ENCODE measurements around the gene GRIN3A. TPM values are rescaled to one million over a fixed set of nuclear protein-coding genes. Genes with fewer than 3 reads are reported as not detected.

Gene GRIN3A
- total RNA-seq, 1 donor from 2014 or later = not detected

- DNase-seq (ENCODE audit: low spot score) = peak; percentile 13
These were observed 33.2 kb downstream of the GRIN3A start for GRCh38 chr9:101705135-101705661.

- no peak for DNase-seq (ENCODE audit: low spot score)
These were observed 36.2 kb downstream of the GRIN3A start for GRCh38 chr9:101702257-101702656.

GRCh38 chr9:101693546-101694336, 44.7 kb downstream of the GRIN3A start:
- DNase-seq (ENCODE audit: low spot score) = no peak

DNA sequence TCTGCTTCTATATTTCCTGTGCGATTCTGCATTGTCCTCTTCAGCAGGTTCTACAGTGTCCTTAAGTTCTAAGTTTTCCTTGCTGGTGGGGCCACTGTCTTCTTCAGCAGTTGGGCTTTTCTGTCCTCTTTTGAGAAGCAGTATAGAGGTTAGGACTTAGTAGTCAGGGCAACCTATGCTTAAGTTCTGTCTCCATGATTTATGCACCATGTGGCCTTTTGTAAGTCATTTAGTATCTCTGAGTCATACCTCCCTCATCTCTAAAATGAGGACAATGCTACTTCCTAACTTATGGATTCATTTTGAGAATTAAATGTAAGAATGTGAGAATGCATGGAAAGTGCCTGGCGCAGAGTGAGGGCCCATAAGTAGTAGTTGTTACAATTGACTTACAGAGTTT, 46.8 kb downstream of the GRIN3A start:
- no peak for DNase-seq (ENCODE audit: low spot score)

GRCh38 chr9:101689039-101689438, 49.4 kb downstream of the GRIN3A start:
- no peak for DNase-seq (ENCODE audit: low spot score)

GRCh38 chr9:101684665-101685064, 53.8 kb downstream of the GRIN3A start:
- DNase-seq (ENCODE audit: low spot score) = no peak

DNA sequence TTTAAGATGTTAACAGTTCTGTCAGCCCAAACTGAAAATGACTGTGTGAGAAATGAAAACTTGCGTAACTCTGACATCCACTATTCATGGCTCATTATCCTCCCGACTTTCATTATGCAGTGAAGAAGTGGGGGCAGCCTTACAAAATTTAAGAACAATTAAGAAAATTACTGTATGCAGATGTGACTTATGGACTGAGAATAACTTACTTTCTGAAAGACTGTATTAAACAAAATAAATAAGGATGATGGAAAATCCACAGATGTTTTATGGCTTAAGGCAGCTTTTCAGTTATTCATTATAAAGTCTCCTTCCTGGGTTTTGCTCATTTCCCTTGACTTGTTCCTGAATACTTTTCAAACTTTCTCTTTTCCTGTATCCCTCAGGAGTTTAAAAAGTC, 55.2 kb downstream of the GRIN3A start:
- no peak for DNase-seq (ENCODE audit: low spot score)

- no peak for DNase-seq (ENCODE audit: low spot score)
These were observed 60.6 kb downstream of the GRIN3A start for GRCh38 chr9:101677861-101678260.

- DNase-seq (ENCODE audit: low spot score) = no peak
These were observed 63.1 kb downstream of the GRIN3A start for GRCh38 chr9:101675341-101675740.

DNA sequence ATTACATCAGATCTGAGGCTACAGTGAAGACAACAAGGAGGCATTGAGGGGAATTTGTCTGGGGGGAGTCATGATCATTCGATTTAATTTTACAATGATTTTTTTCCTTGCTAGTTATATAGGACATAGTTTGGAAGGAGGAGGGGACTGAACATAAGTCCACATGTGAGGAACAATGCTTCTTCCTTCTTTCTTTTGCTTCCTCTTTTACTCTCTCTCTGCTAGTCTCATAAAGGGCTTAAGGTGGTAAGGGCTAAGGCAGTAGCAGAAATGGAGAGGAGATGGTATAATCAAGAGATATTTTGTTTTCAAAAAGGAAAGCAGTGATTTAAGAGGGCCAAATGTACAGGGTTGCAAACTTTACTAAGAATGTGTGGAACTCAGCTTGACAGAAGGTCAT, 64.3 kb downstream of the GRIN3A start:
- no peak for DNase-seq (ENCODE audit: low spot score)

GRCh38 chr9:101673642-101674041, 64.8 kb downstream of the GRIN3A start:
- peak; percentile 11 for DNase-seq (ENCODE audit: low spot score)

DNA sequence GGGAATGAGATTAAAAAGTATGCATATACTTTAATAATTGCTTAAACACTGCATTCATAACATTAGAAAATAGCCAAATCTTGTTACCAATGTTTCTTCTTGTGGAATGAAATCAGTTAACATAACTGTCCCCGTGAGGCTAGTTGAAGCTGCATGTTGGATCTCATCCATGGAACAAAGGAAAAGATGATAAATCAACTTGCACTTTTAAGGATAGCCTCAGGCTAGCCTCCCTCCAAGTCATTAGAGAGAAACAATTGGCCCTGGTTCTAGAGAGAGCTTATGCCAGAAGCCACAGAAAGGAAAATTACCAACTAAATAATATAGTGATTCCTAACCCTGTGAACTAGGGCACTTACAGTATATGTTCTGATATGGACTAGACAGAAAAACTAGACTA, 66.9 kb downstream of the GRIN3A start:
- DNase-seq (ENCODE audit: low spot score) = no peak

DNA sequence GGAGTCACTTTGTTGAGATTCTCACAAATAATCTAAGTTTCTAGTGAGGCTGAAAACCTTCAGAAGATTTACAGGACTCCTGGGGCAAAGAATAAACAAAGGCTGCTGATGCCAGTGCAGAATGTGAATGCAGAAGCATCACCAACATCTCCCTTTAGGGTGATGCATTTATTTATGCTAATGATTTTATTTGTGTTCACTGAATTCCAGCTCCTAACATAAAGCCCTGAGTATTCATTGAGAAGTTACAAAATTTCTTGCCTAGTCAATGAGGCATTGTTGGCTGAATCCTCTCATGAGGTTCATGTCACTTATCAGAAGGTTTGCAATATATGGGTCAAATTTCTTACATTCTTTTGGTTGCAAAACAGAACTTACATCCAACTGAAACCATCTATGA, 70.0 kb downstream of the GRIN3A start:
- no peak for DNase-seq (ENCODE audit: low spot score)

DNA sequence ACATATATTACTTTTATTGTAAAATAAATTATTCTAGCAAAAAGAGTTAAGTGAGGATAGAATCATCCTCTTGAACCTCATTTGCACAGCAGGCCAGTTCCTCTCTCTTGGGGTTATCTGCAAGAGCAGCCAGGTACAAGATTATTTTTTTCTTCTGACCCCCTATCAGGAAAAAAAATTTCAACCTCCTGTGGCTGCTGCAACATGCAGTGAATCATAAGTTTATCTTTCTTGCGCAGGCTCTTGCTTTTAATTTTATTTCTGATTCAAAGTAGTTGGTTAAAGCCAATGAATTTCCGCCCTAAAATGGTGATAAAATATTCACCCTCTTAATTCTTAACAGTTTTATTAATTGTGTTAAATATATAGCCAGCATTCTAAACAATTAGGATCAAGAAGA, 74.0 kb downstream of the GRIN3A start:
- no peak for DNase-seq (ENCODE audit: low spot score)

DNA sequence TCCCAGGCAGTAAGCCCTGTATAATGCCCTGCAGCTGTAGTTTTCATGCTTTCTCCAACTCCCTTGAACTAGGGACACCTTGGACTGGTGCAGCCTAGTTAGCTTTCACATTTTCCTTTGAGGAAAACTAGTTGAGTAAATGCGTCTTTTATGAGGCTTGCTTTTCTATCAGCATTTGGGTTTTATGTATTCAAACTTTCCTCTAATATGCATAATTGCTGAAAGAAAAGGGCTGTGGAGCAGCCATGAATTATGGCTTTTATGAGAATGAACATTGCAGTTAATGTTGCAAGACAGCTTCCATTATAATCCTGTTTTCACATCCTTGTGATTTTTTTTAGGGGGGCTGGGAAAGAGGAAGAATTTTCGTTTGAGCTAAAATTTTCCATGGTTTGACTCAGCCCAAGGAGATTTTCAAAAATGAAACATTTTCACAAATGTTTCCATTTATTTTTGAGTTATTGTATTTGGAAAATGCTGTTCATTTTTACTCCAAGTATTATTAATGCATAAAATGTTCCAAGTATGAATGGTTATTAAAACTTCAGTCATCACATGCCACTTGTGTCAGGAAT, 85.8 kb downstream of the GRIN3A start:
- no peak for DNase-seq (ENCODE audit: low spot score)

DNA sequence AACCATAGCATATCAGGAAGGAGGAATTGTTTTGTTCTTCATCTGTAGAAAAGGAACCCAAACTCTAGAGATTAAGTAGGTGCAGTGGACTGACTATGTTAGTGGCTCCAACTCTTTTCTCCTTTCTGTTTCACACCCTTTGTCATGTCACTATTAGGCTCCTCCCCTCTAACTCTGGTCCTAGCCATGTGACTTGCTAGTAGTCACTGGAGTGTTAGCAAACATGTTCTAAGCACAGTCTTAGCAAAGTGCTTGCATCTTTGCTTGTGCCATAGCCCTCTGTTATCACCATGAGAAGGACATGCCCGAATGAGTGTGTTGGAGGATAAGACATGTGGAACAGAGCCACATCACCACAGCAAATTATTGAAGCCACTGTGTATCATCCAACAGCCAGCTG, 88.3 kb downstream of the GRIN3A start:
- no peak for DNase-seq (ENCODE audit: low spot score)

- no peak for DNase-seq (ENCODE audit: low spot score)
These were observed 90.0 kb downstream of the GRIN3A start for GRCh38 chr9:101648493-101648892.

- no peak for DNase-seq (ENCODE audit: low spot score)
These were observed 98.4 kb downstream of the GRIN3A start for GRCh38 chr9:101639785-101640665.

- peak; percentile 27 for DNase-seq (ENCODE audit: low spot score)
These were observed 99.1 kb downstream of the GRIN3A start for GRCh38 chr9:101639311-101639710.

DNA sequence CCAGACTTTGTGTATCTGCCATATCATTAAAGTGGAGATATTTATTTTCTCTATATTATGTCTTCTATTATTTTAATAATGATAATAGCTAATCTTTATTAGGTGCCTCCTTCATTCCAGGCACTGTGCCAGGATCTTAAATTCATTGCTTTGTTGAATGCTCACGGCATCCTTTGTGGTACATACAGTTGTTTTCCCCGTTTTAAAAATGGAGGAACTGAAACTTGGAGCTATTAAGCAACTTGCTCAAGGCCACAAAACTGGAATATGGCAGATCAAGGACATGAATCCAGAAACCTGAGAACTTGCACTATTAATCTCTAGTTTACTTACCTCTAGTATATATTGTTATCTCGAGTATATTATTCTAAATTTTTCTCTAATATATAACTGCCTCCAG, 102.2 kb downstream of the GRIN3A start:
- DNase-seq (ENCODE audit: low spot score) = no peak

GRCh38 chr9:101635473-101635872, 103.0 kb downstream of the GRIN3A start:
- DNase-seq (ENCODE audit: low spot score) = no peak

DNA sequence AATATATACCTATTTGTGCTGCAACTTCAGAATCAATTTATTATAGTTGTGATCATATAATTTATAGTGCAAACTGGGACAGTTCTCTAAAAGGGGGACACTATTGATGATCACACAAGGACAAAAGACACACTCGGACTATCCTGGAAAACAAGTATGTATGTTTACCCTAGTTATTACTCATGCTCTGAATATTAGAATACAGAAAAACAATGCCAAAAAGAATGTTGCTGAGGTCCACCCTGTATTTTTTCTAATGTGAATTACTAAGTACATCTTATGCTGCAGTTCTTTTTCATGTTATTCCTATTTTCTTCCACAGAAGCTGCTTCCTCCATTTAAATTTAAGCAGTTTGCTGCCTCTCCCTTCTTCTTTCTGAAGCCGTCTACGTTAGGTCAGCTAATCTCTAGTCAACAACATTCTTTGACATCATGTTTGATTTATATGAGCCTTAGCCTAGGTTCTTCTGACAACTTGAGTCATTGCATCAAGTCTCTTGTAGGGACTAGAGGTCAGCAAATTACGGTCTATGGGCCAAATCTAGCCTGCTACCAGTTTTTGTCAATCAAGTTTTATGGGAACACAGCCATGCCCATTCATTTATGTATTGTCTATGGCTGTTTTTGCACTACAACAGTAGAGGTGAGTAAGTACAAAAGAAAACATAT, 103.6 kb downstream of the GRIN3A start:
- no peak for DNase-seq (ENCODE audit: low spot score)

All from mucosa of gallbladder (tissue), 1 donor.